ENCODE data around the gene EIF3F. TPM values are rescaled to one million over a fixed set of nuclear protein-coding genes. Genes with fewer than 3 reads are reported as not detected.

EIF3F gene
- total RNA-seq, 3 donors from 2014 or later (not counting 1 experiment from before 2014, with no cell fraction given): 232 to 250 (median 247) TPM

DNA sequence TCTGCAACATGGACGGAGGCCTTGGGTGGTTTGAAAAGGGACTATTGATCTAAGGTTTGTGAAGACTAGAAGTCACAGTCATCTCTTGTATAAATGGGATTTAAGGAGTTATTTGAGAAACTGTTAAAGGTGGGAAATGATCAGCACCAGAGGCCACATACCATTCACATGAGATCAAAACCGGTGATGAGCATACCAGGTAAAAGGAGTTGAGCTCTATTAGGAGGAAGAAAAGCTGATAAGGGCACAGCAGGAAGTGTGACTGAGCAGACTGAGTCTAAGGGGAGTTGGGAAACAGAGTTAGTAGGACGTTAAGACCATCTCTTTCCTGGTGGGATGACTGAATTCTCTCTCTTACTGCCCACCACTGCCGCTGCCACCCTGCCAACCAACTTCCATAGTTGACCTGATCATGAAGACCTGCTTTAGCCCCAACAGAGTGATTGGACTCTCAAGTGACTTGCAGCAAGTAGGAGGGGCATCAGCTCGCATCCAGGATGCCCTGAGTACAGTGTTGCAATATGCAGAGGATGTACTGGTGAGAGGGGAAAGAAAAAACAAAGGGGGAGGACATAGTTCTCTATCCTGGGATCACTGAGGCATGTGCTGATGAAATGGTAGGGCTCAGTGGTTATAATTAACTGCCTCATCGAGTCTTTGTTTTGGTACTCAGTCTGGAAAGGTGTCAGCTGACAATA lies 7.6 kb downstream of the EIF3F start:
- H3K27me3 Mint-ChIP-seq (ENCODE audit: low read depth in 2 of 2): no peaks in the 10 kb centered on the region
- H3K36me3 Mint-ChIP-seq: peaks cover 40% of the 10 kb centered on the region
- Histone ChIP-seq H3K4me1 (ENCODE audit: control insufficient read depth, insufficient read depth, low read length) (no peaks in the 10 kb centered on the region), H3K27me3 (ENCODE audit: control insufficient read depth, insufficient read depth, low read length) (no peaks in the 10 kb centered on the region), H3K9me3 (ENCODE audit: control insufficient read depth, insufficient read depth, low read length) (no peaks in the 10 kb centered on the region), H3K36me3 (ENCODE audit: control insufficient read depth, insufficient read depth, low read length) (peaks cover 66% of the 10 kb centered on the region), H3K4me3 (ENCODE audit: low read length) (no peak overlapping the region), H3K27ac (ENCODE audit: low read length) (no peak overlapping the region)
- no peak for ATAC-seq
- H3K9me3 Mint-ChIP-seq: no peaks in the 10 kb centered on the region
- TF ChIP-seq, protein P1, sequence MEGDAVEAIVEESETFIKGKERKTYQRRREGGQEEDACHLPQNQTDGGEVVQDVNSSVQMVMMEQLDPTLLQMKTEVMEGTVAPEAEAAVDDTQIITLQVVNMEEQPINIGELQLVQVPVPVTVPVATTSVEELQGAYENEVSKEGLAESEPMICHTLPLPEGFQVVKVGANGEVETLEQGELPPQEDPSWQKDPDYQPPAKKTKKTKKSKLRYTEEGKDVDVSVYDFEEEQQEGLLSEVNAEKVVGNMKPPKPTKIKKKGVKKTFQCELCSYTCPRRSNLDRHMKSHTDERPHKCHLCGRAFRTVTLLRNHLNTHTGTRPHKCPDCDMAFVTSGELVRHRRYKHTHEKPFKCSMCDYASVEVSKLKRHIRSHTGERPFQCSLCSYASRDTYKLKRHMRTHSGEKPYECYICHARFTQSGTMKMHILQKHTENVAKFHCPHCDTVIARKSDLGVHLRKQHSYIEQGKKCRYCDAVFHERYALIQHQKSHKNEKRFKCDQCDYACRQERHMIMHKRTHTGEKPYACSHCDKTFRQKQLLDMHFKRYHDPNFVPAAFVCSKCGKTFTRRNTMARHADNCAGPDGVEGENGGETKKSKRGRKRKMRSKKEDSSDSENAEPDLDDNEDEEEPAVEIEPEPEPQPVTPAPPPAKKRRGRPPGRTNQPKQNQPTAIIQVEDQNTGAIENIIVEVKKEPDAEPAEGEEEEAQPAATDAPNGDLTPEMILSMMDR (IDR thresholded peaks at IDR 0.05): no peak
- no peak overlapping the region for H3K4me3 Mint-ChIP-seq
- no peak overlapping the region for H3K27ac Mint-ChIP-seq
- intact Hi-C loops (cut with micrococcal nuclease): no loop called here
- peaks cover 9 to 21% of the 10 kb centered on the region in 2 donors for H3K4me1 Mint-ChIP-seq
- no peak for DNase-seq
- 95% methylated on average over 6 of the region's 6 CpGs for WGBS (ENCODE audit: insufficient coverage)

DNA sequence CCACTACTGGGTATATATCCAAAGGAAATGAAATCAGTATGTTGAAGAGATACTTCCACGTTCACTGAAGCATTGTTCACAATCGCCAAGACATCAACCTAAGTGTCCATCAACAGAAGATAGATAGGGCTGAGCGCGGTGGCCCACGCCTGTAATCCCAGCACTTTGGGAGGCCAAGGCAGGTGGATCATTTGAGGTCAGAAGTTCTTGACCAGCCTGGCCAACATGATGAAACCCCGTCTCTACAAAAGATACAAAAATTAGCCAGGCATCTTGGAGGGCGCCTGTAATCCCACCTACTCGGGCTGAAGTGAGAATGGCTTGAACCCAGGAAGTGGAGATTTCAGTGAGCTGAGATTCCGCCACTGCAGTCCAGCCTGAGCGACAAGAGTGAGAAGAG lies 12.7 kb downstream of the EIF3F start:
- no peaks in the 10 kb centered on the region for H3K4me1 Mint-ChIP-seq
- ATAC-seq (no peak), DNase-seq (no peak)
- intact Hi-C loops (cut with micrococcal nuclease): no loop called here
- H3K9me3 Mint-ChIP-seq: no peaks in the 10 kb centered on the region
- TF ChIP-seq, protein P1 (IDR thresholded peaks at IDR 0.05): no peak
- H3K36me3 Mint-ChIP-seq: peaks cover 35% of the 10 kb centered on the region
- peaks cover 42% of the 10 kb centered on the region for H3K36me3 ChIP-seq (ENCODE audit: control insufficient read depth, insufficient read depth, low read length)
- H3K9me3 ChIP-seq (ENCODE audit: control insufficient read depth, insufficient read depth, low read length): no peaks in the 10 kb centered on the region
- peak overlapping the region in 1 of 2 donors; percentile 14 for H3K27ac Mint-ChIP-seq
- no peak overlapping the region for H3K4me3 ChIP-seq (ENCODE audit: low read length)
- WGBS (ENCODE audit: insufficient coverage): 96% methylated on average over 8 of the region's 10 CpGs
- H3K27ac ChIP-seq (ENCODE audit: low read length): no peak overlapping the region
- H3K4me1 ChIP-seq (ENCODE audit: control insufficient read depth, insufficient read depth, low read length): no peaks in the 10 kb centered on the region
- H3K27me3 ChIP-seq (ENCODE audit: control insufficient read depth, insufficient read depth, low read length): no peaks in the 10 kb centered on the region
- no peak overlapping the region for H3K4me3 Mint-ChIP-seq
- no peaks in the 10 kb centered on the region for H3K27me3 Mint-ChIP-seq (ENCODE audit: low read depth in 2 of 2)

DNA sequence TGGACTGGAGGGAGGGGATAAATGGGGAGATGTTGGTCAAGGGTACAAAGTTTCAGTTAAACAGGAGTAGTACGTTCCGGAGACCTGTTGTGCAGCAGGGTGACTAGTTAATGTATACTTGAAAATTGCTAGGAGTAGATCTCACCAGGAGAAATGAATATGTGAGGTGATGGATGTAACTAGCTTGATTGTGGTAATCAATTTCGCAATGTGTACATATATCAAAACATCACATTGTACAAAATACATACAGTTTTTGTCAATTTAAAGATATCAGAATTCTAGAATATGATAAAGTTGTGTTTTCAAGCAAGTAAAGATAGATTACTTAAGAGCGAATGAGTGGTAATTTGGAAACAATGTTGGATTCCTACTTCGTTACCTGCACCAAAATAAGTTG lies 13.3 kb downstream of the EIF3F start:
- intact Hi-C loops (cut with micrococcal nuclease): no loop called here

More for the DNA sequence above, 13.3 kb downstream of the EIF3F start:
- no peaks in the 10 kb centered on the region for H3K4me1 ChIP-seq (ENCODE audit: control insufficient read depth, insufficient read depth, low read length)
- 96% methylated on average over 4 of the region's 5 CpGs for WGBS (ENCODE audit: insufficient coverage)
- peaks cover 37% of the 10 kb centered on the region for H3K36me3 ChIP-seq (ENCODE audit: control insufficient read depth, insufficient read depth, low read length)
- no peaks in the 10 kb centered on the region for H3K27me3 ChIP-seq (ENCODE audit: control insufficient read depth, insufficient read depth, low read length)
- no peak for ATAC-seq
- H3K9me3 ChIP-seq (ENCODE audit: control insufficient read depth, insufficient read depth, low read length): no peaks in the 10 kb centered on the region
- peak overlapping the region in 1 of 2 donors; percentile 68 for H3K27ac Mint-ChIP-seq
- peaks cover 29% of the 10 kb centered on the region for H3K36me3 Mint-ChIP-seq
- H3K27ac ChIP-seq (ENCODE audit: low read length): no peak overlapping the region
- DNase-seq: no peak
- H3K4me3 ChIP-seq (ENCODE audit: low read length): no peak overlapping the region
- no peaks in the 10 kb centered on the region for H3K4me1 Mint-ChIP-seq
- TF ChIP-seq, protein P1 (IDR thresholded peaks at IDR 0.05): no peak
- no peaks in the 10 kb centered on the region for H3K27me3 Mint-ChIP-seq (ENCODE audit: low read depth in 2 of 2)
- H3K4me3 Mint-ChIP-seq: no peak overlapping the region
- H3K9me3 Mint-ChIP-seq: no peaks in the 10 kb centered on the region

Data from natural killer cell (primary cell).